CD4-positive, alpha-beta T cell treated with Interferon gamma for 1 hour (primary cell): ENCODE data around the gene CTNNA3.

Experiments used
- DNase-seq: peaks from one replicate; pipeline ENCODE4 v3.0.0-alpha.2; 2020

Gene CTNNA3

DNA sequence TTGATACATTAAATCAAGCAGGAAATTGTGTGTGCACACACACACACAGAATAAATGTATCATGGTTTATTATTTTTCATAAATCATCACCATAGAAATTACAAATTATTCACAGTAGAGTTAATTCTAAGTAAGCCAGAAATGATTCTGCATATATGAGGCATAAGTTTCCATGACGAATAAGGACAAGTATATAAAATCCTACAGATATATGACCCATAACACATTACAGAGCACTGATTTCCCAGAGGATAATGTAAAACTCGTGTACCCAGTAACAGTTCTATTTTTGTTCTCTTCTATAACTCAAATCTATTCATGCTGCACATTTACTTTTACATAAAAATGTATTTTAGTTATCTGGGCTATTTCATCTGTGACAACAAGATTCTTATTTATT, 600.5 kb downstream of the CTNNA3 start:
- DNase-seq: no peak

DNA sequence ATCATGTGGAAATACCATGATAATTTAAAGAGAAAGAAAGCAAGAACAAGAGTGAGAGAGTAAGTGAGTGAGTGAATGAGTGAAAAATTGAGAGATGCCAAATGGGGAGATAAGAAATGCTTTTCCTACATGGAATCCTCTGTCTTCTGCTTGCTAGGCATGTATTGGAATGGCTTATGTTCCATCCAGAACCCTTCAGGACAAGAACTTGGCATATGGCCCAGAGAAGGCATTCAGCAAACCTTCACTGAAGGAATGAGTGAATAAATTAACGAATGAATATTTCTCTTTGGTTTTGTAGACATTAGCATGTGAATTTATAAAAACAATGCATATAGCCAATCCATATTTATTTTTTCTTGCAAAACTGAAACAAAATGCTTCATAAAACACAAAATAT, 608.0 kb downstream of the CTNNA3 start:
- no peak for DNase-seq

- DNase-seq: no peak
Observed at GRCh38 chr10:67087135-67087425, 608.9 kb downstream of the CTNNA3 start.

DNA sequence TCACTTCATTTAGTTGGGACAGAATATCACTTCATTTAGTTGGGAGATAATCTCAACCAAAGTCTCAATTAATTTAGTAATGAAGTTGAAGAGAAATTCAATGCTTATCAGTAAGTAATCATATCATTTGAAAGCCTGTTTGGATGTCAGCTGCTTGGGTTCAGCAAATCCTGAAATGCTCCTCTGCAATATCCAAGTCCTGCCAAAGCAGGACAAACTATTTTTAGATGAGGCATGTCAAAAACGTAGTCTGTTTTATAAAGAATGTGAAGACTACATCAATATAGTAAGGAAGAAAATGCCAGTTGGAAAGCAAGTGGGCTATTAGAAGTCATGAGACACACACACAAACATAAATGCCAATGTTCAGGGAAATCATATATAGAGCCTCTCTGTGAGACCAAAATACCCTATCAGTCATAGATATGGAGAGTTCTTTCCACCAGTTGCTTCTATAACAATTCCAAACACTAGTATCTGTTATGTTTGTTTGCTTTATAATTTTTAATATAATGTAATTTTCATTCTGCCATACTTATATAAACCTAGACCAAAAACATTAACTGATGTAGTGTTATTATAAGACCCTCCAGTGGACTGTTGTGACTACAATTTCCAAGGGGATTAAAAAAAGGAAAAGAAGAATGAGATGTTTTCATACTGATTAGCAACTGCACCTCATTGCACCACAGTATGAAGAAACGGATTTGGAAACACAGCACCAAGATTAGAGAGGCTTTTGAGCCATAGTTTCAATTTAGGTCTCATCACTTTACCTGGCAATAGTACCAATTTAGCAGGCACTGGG, 609.5 kb downstream of the CTNNA3 start:
- DNase-seq: no peak

DNA sequence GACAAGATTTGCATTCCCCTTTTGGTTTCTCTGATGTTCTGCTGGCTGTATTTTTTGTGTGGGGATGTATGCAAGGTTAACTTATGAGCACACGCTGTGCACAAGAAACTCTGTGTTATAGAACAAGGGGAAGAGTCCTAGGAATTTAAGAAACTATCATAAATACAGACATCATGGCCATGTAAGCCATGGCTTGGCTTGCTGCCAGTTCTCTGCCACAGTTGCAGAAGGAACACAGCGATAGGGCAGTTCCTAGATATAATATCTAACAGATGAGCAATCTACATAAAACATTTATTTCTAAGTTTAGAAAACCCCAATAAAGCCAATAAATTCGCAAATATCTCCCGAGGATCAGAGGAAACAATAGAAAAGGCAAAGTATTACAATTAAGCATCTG, 616.9 kb downstream of the CTNNA3 start:
- DNase-seq: no peak

- no peak for DNase-seq
Observed at GRCh38 chr10:67077376-67077775, 618.6 kb downstream of the CTNNA3 start.

DNA sequence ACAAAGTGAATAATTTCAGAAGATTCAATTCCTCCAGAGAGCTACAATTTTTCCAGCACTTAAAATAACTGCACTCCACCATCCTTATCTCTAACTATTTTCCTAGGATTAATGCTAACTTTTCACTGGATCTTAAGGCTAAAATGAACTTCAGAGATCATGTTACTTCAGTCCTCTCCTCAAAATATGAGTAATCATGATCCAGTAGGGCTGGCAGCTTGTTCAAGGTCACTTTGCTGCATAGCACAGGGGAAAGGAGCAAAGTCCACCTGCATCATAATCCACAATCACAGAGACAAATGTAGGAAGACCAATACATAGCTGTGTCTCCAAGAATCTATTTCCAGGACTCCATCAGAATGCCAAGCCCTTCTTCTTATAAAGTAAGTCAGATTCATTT, 619.9 kb downstream of the CTNNA3 start:
- DNase-seq: no peak

DNA sequence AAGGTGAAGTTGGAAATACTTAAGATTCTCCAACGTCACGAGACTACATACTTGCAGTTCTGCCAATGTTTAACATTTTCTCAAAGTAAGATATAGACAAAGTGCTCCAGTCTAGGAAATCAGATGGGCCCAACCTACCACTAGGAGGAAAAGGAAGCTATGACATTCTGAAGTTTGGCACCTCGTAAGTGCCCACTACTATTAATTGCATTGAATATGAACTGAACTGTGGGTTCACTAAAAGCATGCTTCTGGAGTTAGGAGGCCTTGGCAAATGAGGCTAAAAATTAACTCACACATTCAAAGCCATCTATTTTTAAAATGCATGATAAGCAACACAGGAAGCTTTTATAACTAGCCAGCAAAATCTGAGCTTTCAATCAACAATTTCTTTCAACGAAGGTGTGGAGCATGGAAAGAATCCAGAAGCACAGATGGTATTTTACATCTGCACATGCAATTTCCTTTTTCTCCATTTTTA, 620.5 kb downstream of the CTNNA3 start:
- DNase-seq: no peak

- DNase-seq: no peak
Observed at GRCh38 chr10:67072654-67073053, 623.3 kb downstream of the CTNNA3 start.

DNA sequence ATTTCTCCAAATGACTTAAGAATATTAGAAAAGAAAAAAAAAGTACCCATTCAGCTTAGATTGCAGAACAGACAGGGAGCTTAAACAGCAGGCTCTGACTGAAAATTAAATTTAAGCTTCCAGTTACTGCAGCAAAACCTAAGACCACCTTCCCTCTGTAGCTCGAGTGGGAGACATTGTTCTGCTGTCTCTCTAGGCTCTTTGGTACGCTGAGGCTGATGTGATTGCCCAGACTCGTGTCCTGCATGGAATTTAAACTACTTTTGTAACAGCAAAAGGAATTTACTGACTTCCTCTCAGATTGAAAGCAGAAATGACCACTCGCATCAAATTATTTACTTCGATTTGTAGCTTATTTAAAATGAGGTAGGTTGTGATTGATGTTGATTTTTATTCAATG, 645.6 kb downstream of the CTNNA3 start:
- no peak for DNase-seq

DNA sequence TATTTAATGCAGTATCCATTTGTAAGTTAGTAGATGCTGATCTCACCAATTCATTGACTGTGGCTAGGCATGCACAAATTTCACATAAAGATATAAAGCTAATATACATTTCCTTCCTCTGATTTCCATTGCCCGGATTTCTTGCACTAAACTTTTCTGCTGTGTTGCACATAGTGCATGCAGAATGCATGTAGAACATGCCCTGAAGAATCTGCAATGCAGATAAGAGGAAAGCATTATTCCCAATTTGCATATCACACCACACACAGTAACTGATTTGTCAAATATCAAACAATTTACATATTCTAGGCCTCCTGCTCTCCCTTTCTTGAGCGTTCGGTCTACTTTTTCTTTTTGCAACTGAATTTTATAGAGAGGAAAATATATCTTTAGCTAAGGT, 646.0 kb downstream of the CTNNA3 start:
- no peak for DNase-seq

- no peak for DNase-seq
Observed at GRCh38 chr10:67046507-67046906, 649.5 kb downstream of the CTNNA3 start.

DNA sequence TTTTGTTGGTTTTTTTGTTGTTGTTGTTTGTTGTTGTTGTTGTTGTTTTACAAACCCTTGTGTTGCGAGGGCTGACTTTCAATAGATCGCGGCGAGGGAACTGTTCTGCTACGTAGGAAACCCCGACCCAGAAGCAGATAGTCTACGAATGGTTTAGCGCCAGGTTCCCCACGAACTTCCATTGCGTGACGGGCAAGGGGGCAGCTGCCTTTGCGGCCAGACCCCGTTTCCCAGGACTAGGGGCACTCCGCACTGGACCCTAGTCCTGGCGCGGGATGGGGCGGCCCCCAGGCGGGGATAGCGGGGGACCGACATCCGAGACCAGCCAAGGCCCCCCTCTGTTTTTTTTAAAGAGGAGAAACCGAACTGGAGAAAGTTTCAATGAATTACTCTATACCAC, 650.6 kb downstream of the CTNNA3 start:
- no peak for DNase-seq

DNA sequence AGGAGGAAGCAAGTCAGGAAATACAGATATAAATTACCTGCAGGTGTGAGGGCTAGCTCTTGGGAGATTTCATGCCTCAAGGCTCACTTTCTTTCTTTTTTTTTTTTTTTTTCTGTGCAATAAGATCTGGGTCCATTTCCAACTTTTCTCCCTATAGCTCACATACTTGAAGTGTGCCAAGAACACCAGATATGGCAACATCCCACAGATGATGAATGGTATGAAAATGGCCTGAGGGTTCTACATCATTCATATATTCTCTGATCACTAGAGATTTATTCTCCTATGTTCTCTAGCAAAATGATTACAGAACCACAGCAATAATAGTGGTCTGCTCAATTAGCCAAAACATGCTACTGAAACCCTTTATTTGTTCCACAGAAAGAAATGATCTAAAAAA, 653.0 kb downstream of the CTNNA3 start:
- DNase-seq: no peak

DNA sequence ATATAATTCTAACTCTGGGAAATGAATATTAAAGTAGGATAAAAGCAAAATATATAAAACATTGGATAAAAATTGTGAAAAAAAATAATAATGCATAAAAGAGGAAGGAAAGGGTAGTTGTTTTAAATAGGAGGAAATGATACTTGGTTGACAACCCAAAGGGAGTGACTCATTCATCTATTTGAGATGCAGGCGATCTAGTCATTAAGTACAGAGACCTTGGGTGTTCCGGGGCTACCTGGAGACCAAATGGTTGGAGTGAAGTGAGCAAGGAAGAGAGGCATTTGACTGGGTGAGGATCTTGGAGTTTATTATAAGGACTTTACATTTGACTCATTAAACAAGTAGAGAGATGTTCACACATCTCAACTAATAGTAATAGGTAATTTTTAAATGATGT, 659.2 kb downstream of the CTNNA3 start:
- DNase-seq: no peak

GRCh38 chr10:67033878-67034277, 662.1 kb downstream of the CTNNA3 start:
- DNase-seq: no peak

DNA sequence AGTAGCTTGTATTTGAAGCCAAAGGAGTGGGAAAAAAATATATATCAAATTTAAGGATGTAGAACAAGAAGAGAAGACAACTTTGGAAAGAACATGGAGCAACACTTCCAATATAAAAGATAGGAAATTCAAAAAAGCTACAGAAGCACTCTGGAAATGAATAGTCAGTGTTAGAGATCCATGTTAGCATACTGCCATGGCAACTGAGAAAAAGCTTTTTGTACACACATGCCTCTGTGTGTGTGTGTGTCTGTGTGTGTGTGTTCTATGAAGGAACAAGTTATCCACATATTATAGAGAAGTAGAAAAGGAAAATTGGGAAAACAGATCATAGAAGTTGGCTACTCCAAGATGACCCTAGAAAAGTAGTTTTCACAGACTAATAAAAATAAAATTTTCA, 673.9 kb downstream of the CTNNA3 start:
- DNase-seq: no peak

GRCh38 chr10:67017218-67017617, 678.8 kb downstream of the CTNNA3 start:
- no peak for DNase-seq

DNA sequence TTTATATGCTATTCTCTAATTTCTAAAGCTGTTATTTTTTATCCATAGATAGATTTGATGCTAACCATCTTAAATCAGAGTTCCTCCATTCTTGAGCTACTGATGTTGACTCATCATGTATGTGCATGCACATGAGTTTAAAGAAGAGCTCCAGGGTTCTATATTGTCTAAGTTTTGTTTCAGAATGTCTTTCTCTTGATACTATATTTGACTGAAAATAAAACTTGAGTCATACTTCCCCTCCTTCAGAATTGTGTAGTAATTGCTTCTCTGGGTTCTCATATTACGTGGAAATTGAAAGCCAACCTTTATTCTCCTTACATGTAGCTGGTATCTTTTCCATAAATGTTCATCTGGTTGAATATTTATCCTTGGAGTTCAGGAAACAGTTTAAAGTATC, 680.8 kb downstream of the CTNNA3 start:
- no peak for DNase-seq

- DNase-seq: no peak
Observed at GRCh38 chr10:67011981-67012380, 684.0 kb downstream of the CTNNA3 start.

DNA sequence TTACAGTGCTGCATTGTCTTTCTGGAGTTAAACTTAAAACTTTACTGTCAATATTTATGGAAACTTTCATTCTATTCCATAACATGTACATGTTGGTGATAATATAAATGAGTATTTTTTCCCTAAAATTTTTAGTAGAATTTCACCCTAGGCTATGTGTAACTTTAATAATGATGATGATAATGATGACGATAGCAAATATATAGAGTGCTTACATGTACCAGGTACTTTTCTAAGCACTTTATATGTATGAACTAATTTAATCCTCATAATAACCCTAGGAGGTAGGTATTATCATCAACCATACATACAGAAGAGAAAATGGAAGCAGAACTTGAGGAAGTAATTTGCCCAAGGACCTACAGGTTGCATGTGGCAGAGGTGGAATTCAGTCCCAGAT, 684.5 kb downstream of the CTNNA3 start:
- no peak for DNase-seq

DNA sequence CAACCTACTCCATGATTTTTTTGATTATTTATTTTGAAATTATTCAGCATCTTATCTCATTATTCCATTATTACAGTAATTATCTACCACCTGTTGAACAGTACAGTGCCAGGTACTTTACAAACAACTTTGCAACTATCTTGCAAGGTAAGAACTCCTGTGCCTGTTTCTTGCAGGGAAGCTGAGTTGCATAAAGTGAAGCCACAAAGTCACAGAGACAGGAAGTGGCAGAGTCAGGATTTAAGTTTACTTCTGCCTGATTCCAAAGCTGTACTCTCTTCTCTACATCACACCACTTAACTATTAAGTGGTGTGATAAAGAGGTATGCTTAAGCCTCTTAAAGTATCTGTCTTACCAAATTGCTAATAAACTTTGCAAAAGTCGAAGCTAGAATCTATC, 690.0 kb downstream of the CTNNA3 start:
- DNase-seq: no peak

DNA sequence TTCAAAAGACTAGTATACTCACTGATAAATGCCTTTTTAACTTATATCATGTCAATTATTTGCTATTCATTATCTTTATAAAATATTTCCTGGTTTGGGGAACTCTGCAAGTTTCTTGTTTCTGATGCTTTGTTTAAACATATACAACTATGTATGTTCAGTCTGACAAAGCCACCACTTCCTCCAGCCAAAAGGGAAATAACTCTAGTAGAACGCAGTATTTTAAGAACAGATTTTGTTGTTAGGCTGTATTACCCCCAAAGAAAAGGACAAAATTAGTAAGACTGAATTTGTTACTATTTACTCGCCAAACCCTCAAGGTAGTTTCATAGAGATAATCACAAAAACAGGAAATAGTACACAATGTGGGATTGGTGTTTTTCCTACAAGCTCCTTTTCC, 691.3 kb downstream of the CTNNA3 start:
- DNase-seq: no peak

GRCh38 chr10:66999762-67000545, 696.0 kb downstream of the CTNNA3 start:
- no peak for DNase-seq

DNA sequence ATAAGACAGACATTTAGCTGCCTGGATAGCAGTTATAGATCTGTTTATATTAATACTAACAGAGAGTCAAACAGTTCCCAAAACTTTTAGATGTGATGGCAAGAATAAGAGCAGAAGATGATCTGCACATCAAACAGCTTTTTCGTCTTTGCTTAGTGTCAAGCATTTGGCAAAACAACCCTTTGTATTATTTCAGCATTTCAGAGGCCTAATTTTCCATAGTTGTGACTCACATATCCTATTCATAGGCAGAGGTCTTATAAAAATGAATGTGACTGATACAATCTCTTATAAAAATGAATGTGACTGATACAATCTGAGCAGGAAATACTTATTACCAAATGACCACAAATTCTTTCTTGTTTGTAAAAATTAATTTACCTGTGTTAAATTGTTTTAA, 699.0 kb downstream of the CTNNA3 start:
- no peak for DNase-seq
